ENCODE results near the gene SURF6.

SURF6 gene

GRCh38 chr9:133369422-133369821 is 33.4 kb upstream of the SURF6 start:
- DNase-seq, result no peak
- Histone ChIP-seq H3K27ac (ENCODE audit: insufficient read depth in 1 of 2, low read depth in 1 of 2, low read length in 2 of 2, poor library complexity in 1 of 2, severe bottlenecking in 2 of 2) (peak overlapping the region in 1 of 2 experiments; percentile 5), H3K27me3 (replicated peaks in 2 of 5; ENCODE audit: control insufficient read depth in 4 of 5, insufficient read depth in 5 of 5, low read length in 4 of 5) (no peaks in the 10 kb centered on the region), H3K9me3 (ENCODE audit: control extremely low read depth in 1 of 5, control insufficient read depth in 4 of 5, insufficient read depth in 2 of 5, low read depth in 1 of 5, low read length in 4 of 5) (no peaks in the 10 kb centered on the region), H3K36me3 (ENCODE audit: control insufficient read depth in 4 of 4, insufficient read depth in 4 of 4, low read length in 3 of 4) (peaks cover 14 to 84% (median 43%) of the 10 kb centered on the region in 4 experiments), H3K4me3 (ENCODE audit: control insufficient read depth in 1 of 7, extremely low read depth in 1 of 7, insufficient read depth in 4 of 7, low read depth in 2 of 7, low read length in 6 of 7) (no peak overlapping the region), H3K4me1 (ENCODE audit: control extremely low read depth in 1 of 4, control insufficient read depth in 4 of 4, insufficient read depth in 4 of 4, low read length in 3 of 4) (peaks cover 2 to 34% (median 28%) of the 10 kb centered on the region in 4 experiments)
- POLR2A ChIA-PET, result no interaction called here
- WGBS (ENCODE audit: insufficient coverage), result 96% methylated on average over 6 of the region's 6 CpGs
- CTCF ChIA-PET, result interaction anchor here (7.6 kb wide), 1 partner anchor 12 kb away, joined by 75 read pairs; the partner anchor contains the start of genes SURF1 and SURF2

- no peak for DNase-seq
- ChIA-PET CTCF (interaction anchor here (1.1 to 7.6 kb wide), 2 partner anchors 10 to 181 kb away, joined by 3 to 75 read pairs; partner anchors contain the start of genes SURF1 and SURF2), POLR2A (no interaction called here)
- no peaks in the 10 kb centered on the region for H3K27me3 ChIP-seq (replicated peaks in 2 of 5; ENCODE audit: control insufficient read depth in 4 of 5, insufficient read depth in 5 of 5, low read length in 4 of 5)
- no peaks in the 10 kb centered on the region for H3K9me3 ChIP-seq (ENCODE audit: control extremely low read depth in 1 of 5, control insufficient read depth in 4 of 5, insufficient read depth in 2 of 5, low read depth in 1 of 5, low read length in 4 of 5)
- 88% methylated on average over 12 of the region's 18 CpGs for WGBS (ENCODE audit: insufficient coverage)
- peaks cover 14 to 94% (median 51%) of the 10 kb centered on the region in 4 experiments for H3K36me3 ChIP-seq (ENCODE audit: control insufficient read depth in 4 of 4, insufficient read depth in 4 of 4, low read length in 3 of 4)
- peaks cover 2 to 27% (median 22%) of the 10 kb centered on the region in 4 experiments for H3K4me1 ChIP-seq (ENCODE audit: control extremely low read depth in 1 of 4, control insufficient read depth in 4 of 4, insufficient read depth in 4 of 4, low read length in 3 of 4)
- H3K4me3 ChIP-seq (ENCODE audit: control insufficient read depth in 1 of 7, extremely low read depth in 1 of 7, insufficient read depth in 4 of 7, low read depth in 2 of 7, low read length in 6 of 7), result no peak overlapping the region
- H3K27ac ChIP-seq (ENCODE audit: insufficient read depth in 1 of 2, low read depth in 1 of 2, low read length in 2 of 2, poor library complexity in 1 of 2, severe bottlenecking in 2 of 2), result peak overlapping the region in 1 of 2 experiments; percentile 3
These were observed 32.4 kb upstream of the SURF6 start for GRCh38 chr9:133368249-133368881.

GRCh38 chr9:133367778-133368177 is 31.8 kb upstream of the SURF6 start:
- ChIA-PET CTCF (interaction anchor here (1.1 kb wide), 1 partner anchor 180 kb away, joined by 3 read pairs; no protein-coding TSS in a partner anchor), POLR2A (no interaction called here)
- 99% methylated on average over 10 of the region's 10 CpGs for WGBS (ENCODE audit: insufficient coverage)

GRCh38 chr9:133367221-133367620 is 31.2 kb upstream of the SURF6 start:
- peaks cover 14 to 95% (median 56%) of the 10 kb centered on the region in 4 experiments for H3K36me3 ChIP-seq (ENCODE audit: control insufficient read depth in 4 of 4, insufficient read depth in 4 of 4, low read length in 3 of 4)
- no peak overlapping the region for H3K27ac ChIP-seq (ENCODE audit: insufficient read depth in 1 of 2, low read depth in 1 of 2, low read length in 2 of 2, poor library complexity in 1 of 2, severe bottlenecking in 2 of 2)

More at GRCh38 chr9:133367778-133368177, 31.8 kb upstream of the SURF6 start:
- no peaks in the 10 kb centered on the region for H3K9me3 ChIP-seq (ENCODE audit: control extremely low read depth in 1 of 5, control insufficient read depth in 4 of 5, insufficient read depth in 2 of 5, low read depth in 1 of 5, low read length in 4 of 5)
- H3K4me1 ChIP-seq (ENCODE audit: control extremely low read depth in 1 of 4, control insufficient read depth in 4 of 4, insufficient read depth in 4 of 4, low read length in 3 of 4), result peaks cover 2 to 26% (median 22%) of the 10 kb centered on the region in 4 experiments
- no peak overlapping the region for H3K27ac ChIP-seq (ENCODE audit: insufficient read depth in 1 of 2, low read depth in 1 of 2, low read length in 2 of 2, poor library complexity in 1 of 2, severe bottlenecking in 2 of 2)
- DNase-seq, result no peak
- no peaks in the 10 kb centered on the region for H3K27me3 ChIP-seq (replicated peaks in 2 of 5; ENCODE audit: control insufficient read depth in 4 of 5, insufficient read depth in 5 of 5, low read length in 4 of 5)
- H3K36me3 ChIP-seq (ENCODE audit: control insufficient read depth in 4 of 4, insufficient read depth in 4 of 4, low read length in 3 of 4), result peaks cover 14 to 95% (median 54%) of the 10 kb centered on the region in 4 experiments
- no peak overlapping the region for H3K4me3 ChIP-seq (ENCODE audit: control insufficient read depth in 1 of 7, extremely low read depth in 1 of 7, insufficient read depth in 4 of 7, low read depth in 2 of 7, low read length in 6 of 7)

GRCh38 chr9:133366435-133366834 is 30.4 kb upstream of the SURF6 start:
- no peaks in the 10 kb centered on the region for H3K9me3 ChIP-seq (ENCODE audit: control extremely low read depth in 1 of 5, control insufficient read depth in 4 of 5, insufficient read depth in 2 of 5, low read depth in 1 of 5, low read length in 4 of 5)
- no peak overlapping the region for H3K4me3 ChIP-seq (ENCODE audit: control insufficient read depth in 1 of 7, extremely low read depth in 1 of 7, insufficient read depth in 4 of 7, low read depth in 2 of 7, low read length in 6 of 7)
- ChIA-PET POLR2A (interaction anchor here (1.3 kb wide), 1 partner anchor 8 kb away, joined by 4 read pairs; no protein-coding TSS in a partner anchor), CTCF (interaction anchor here (1.0 to 1.9 kb wide), 5 partner anchors 9 to 121 kb away, joined by 3 to 7 read pairs (median 3); partner anchors contain the start of genes SURF1 and SURF2)
- H3K27me3 ChIP-seq (replicated peaks in 2 of 5; ENCODE audit: control insufficient read depth in 4 of 5, insufficient read depth in 5 of 5, low read length in 4 of 5), result no peaks in the 10 kb centered on the region
- WGBS (ENCODE audit: insufficient coverage), result 98% methylated on average over 10 of the region's 11 CpGs
- no peak for DNase-seq
- H3K27ac ChIP-seq (ENCODE audit: insufficient read depth in 1 of 2, low read depth in 1 of 2, low read length in 2 of 2, poor library complexity in 1 of 2, severe bottlenecking in 2 of 2), result no peak overlapping the region
- H3K36me3 ChIP-seq (ENCODE audit: control insufficient read depth in 4 of 4, insufficient read depth in 4 of 4, low read length in 3 of 4), result peaks cover 19 to 96% (median 62%) of the 10 kb centered on the region in 4 experiments
- peaks cover 0 to 13% (median 10%) of the 10 kb centered on the region in 4 experiments for H3K4me1 ChIP-seq (ENCODE audit: control extremely low read depth in 1 of 4, control insufficient read depth in 4 of 4, insufficient read depth in 4 of 4, low read length in 3 of 4)

More at GRCh38 chr9:133367221-133367620, 31.2 kb upstream of the SURF6 start:
- Histone ChIP-seq H3K4me1 (ENCODE audit: control extremely low read depth in 1 of 4, control insufficient read depth in 4 of 4, insufficient read depth in 4 of 4, low read length in 3 of 4) (peaks cover 2 to 21% (median 18%) of the 10 kb centered on the region in 4 experiments), H3K27me3 (replicated peaks in 2 of 5; ENCODE audit: control insufficient read depth in 4 of 5, insufficient read depth in 5 of 5, low read length in 4 of 5) (no peaks in the 10 kb centered on the region), H3K4me3 (ENCODE audit: control insufficient read depth in 1 of 7, extremely low read depth in 1 of 7, insufficient read depth in 4 of 7, low read depth in 2 of 7, low read length in 6 of 7) (no peak overlapping the region), H3K9me3 (ENCODE audit: control extremely low read depth in 1 of 5, control insufficient read depth in 4 of 5, insufficient read depth in 2 of 5, low read depth in 1 of 5, low read length in 4 of 5) (no peaks in the 10 kb centered on the region)
- ChIA-PET CTCF (interaction anchor here (0.6 to 1.9 kb wide), 4 partner anchors 8 to 119 kb away, joined by 3 to 7 read pairs (median 4); partner anchors contain the start of genes SURF1 and SURF2), POLR2A (no interaction called here)
- no peak for DNase-seq
- 98% methylated on average over 22 of the region's 22 CpGs for WGBS (ENCODE audit: insufficient coverage)

- H3K36me3 ChIP-seq (ENCODE audit: control insufficient read depth in 4 of 4, insufficient read depth in 4 of 4, low read length in 3 of 4), result peaks cover 18 to 86% (median 67%) of the 10 kb centered on the region in 4 experiments
- H3K4me1 ChIP-seq (ENCODE audit: control extremely low read depth in 1 of 4, control insufficient read depth in 4 of 4, insufficient read depth in 4 of 4, low read length in 3 of 4), result peaks cover 0 to 2% (median under 1%) of the 10 kb centered on the region in 4 experiments
- H3K4me3 ChIP-seq (ENCODE audit: control insufficient read depth in 1 of 7, extremely low read depth in 1 of 7, insufficient read depth in 4 of 7, low read depth in 2 of 7, low read length in 6 of 7), result no peak overlapping the region
- H3K9me3 ChIP-seq (ENCODE audit: control extremely low read depth in 1 of 5, control insufficient read depth in 4 of 5, insufficient read depth in 2 of 5, low read depth in 1 of 5, low read length in 4 of 5), result no peaks in the 10 kb centered on the region
- POLR2A ChIA-PET, result interaction anchor here (1.0 to 1.5 kb wide), 3 partner anchors 10 to 13 kb away, joined by 3 to 5 read pairs (median 3); partner anchors contain the start of genes STKLD1 and SURF4
- DNase-seq, result no peak
- CTCF ChIA-PET, result interaction anchor here (0.8 to 2.9 kb wide), 2 partner anchors 10 to 124 kb away, joined by 3 to 16 read pairs; no protein-coding TSS in a partner anchor
- 99% methylated on average over 14 of the region's 15 CpGs for WGBS (ENCODE audit: insufficient coverage)
- H3K27me3 ChIP-seq (replicated peaks in 2 of 5; ENCODE audit: control insufficient read depth in 4 of 5, insufficient read depth in 5 of 5, low read length in 4 of 5), result no peaks in the 10 kb centered on the region
- no peak overlapping the region for H3K27ac ChIP-seq (ENCODE audit: insufficient read depth in 1 of 2, low read depth in 1 of 2, low read length in 2 of 2, poor library complexity in 1 of 2, severe bottlenecking in 2 of 2)
These were observed 26.5 kb upstream of the SURF6 start for GRCh38 chr9:133362359-133363044.
